Esophagus muscularis mucosa (tissue), 3 donors: ENCODE results near the gene MARK3.

Experiments
- POLR2A ChIP-seq: fragments of 450-650 bp; IDR thresholded peaks from one replicate; pipeline ENCODE4 v1.6.1; 2017; ENCODE audit warnings: antibody characterized with exemption, moderate library complexity, mild to moderate bottlenecking, low read depth
- TF ChIP-seq, protein P1 (sequence below), 3 experiments: fragments of 200-600 bp in 2 of 3; fragments of 450-650 bp in 1 of 3; sonication (generic) in 2 of 3; IDR thresholded peaks; one replicate each; pipeline ENCODE4 v1.5.1; 2017 to 2019; ENCODE audit warnings: antibody characterized with exemption in 3 of 3, mild to moderate bottlenecking in 2 of 3, moderate library complexity in 1 of 3

GRCh38 chr14:103442288-103442687, 57.1 kb downstream of the MARK3 start:
- TF ChIP-seq, protein P1, sequence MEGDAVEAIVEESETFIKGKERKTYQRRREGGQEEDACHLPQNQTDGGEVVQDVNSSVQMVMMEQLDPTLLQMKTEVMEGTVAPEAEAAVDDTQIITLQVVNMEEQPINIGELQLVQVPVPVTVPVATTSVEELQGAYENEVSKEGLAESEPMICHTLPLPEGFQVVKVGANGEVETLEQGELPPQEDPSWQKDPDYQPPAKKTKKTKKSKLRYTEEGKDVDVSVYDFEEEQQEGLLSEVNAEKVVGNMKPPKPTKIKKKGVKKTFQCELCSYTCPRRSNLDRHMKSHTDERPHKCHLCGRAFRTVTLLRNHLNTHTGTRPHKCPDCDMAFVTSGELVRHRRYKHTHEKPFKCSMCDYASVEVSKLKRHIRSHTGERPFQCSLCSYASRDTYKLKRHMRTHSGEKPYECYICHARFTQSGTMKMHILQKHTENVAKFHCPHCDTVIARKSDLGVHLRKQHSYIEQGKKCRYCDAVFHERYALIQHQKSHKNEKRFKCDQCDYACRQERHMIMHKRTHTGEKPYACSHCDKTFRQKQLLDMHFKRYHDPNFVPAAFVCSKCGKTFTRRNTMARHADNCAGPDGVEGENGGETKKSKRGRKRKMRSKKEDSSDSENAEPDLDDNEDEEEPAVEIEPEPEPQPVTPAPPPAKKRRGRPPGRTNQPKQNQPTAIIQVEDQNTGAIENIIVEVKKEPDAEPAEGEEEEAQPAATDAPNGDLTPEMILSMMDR (IDR thresholded peaks at IDR 0.05), result no peak
- no peak for TF ChIP-seq POLR2A
